ENCODE results near the gene MAP3K1.

The MAP3K1 gene

GRCh38 chr5:56815658-56816545, 553 bp downstream of the MAP3K1 start (continued):
- TF ChIP-seq ZNF639 (tag by site-specific recombination; IDR thresholded peaks at IDR 0.05): no peak
- peak; percentile 60; the same call in 1 of the 2 replicates for TF ChIP-seq KLF8 (tag by site-specific recombination; IDR thresholded peaks at IDR 0.05)
- peak; percentile 85 for TF ChIP-seq GLIS1 (tag by site-specific recombination; IDR thresholded peaks at IDR 0.05)
- TF ChIP-seq ZNF18 (tag by site-specific recombination; IDR thresholded peaks at IDR 0.05): no peak
- TF ChIP-seq KLF9 (tag by site-specific recombination; IDR thresholded peaks at IDR 0.05; ENCODE audit: low read depth): peak; percentile 74
- TF ChIP-seq ZFP37 (tag by site-specific recombination; IDR thresholded peaks at IDR 0.05): no peak
- TF ChIP-seq ZNF341 (tag by site-specific recombination; IDR thresholded peaks at IDR 0.05; ENCODE audit: low read depth): no peak
- TF ChIP-seq ZNF791 (tag by site-specific recombination; IDR thresholded peaks at IDR 0.05): no peak
- no peak for TF ChIP-seq ZNF488 (tag by site-specific recombination; IDR thresholded peaks at IDR 0.05)
- TF ChIP-seq PATZ1 (tag by site-specific recombination; IDR thresholded peaks at IDR 0.05): peak; percentile 53
- TF ChIP-seq KLF1 (tag by site-specific recombination; IDR thresholded peaks at IDR 0.05): peak; percentile 62
- TF ChIP-seq ZNF704 (tag by site-specific recombination; IDR thresholded peaks at IDR 0.05): no peak
- TF ChIP-seq ZNF19 (tag by site-specific recombination; IDR thresholded peaks at IDR 0.05; ENCODE audit: low read depth): no peak
- no peak for TF ChIP-seq ZNF394 (tag by site-specific recombination; IDR thresholded peaks at IDR 0.05; ENCODE audit: borderline replicate concordance)
- TF ChIP-seq KLF7 (tag by site-specific recombination; IDR thresholded peaks at IDR 0.05; ENCODE audit: borderline replicate concordance): no peak
- no peak for TF ChIP-seq ZNF174 (tag by site-specific recombination; IDR thresholded peaks at IDR 0.05)
- 0 out of 2 replicates have a peak, but pooled peaks have one; percentile 5 for TF ChIP-seq MEIS1 (CRISPR knock-in tag; IDR thresholded peaks at IDR 0.05; ENCODE audit: borderline replicate concordance)
- TF ChIP-seq ZFHX2 (tag by site-specific recombination; conservative IDR thresholded peaks at IDR 0.05): peak; percentile 33; the same call in 1 of the 2 replicates

- H3K9me3 ChIP-seq (ENCODE audit: control insufficient read depth, insufficient read depth, low read depth, low read length): no peaks in the 10 kb centered on the region
- ChIA-PET CTCF (no interaction called here), POLR2A (no interaction called here)
- peak overlapping the region; percentile 79 for H3K4me3 ChIP-seq (ENCODE audit: low read depth, low read length)
- H3K36me3 ChIP-seq (ENCODE audit: control insufficient read depth in 2 of 2, insufficient read depth in 1 of 2, low read length in 2 of 2): no peaks in the 10 kb centered on the region
- H3K4me1 ChIP-seq (ENCODE audit: control insufficient read depth, insufficient read depth, low read length): peaks cover 7% of the 10 kb centered on the region
- H3K27ac ChIP-seq (ENCODE audit: extremely low read depth, low read depth, low read length): peak overlapping the region; percentile 94
- TF ChIP-seq ZNF596 (tag by site-specific recombination; IDR thresholded peaks at IDR 0.05) (no peak), ZXDB (tag by site-specific recombination; IDR thresholded peaks at IDR 0.05) (peak; percentile 36; the same call in 1 of the 2 replicates), SP7 (tag by site-specific recombination; IDR thresholded peaks at IDR 0.05) (peak; percentile 72), INSM2 (tag by site-specific recombination; IDR thresholded peaks at IDR 0.05) (0 out of 2 replicates have a peak, but pooled peaks have one; percentile 10), ZFP69B (tag by site-specific recombination; IDR thresholded peaks at IDR 0.05) (no peak), ZNF341 (tag by site-specific recombination; IDR thresholded peaks at IDR 0.05; ENCODE audit: low read depth) (peak; percentile 97), ZBTB26 (tag by site-specific recombination; optimal IDR thresholded peaks at IDR 0.05) (peak; percentile 81), ZNF404 (tag by site-specific recombination; IDR thresholded peaks at IDR 0.05) (no peak), ZNF561 (tag by site-specific recombination; IDR thresholded peaks at IDR 0.05; ENCODE audit: borderline replicate concordance) (peak; percentile 49; the same call in 1 of the 2 replicates)
Observed at GRCh38 chr5:56816546-56817081, 1.3 kb downstream of the MAP3K1 start.
